Naive B cell (primary cell): ENCODE data around the gene C12orf56. TPM values are rescaled to one million over a fixed set of nuclear protein-coding genes. Genes with fewer than 3 reads are reported as not detected.
"Not testable (repeated sequence)": the region's sequence is repeated elsewhere in the genome, so short reads cannot be mapped to it uniquely, and the experiment has no call there.

ENCODE experiments used
- ATAC-seq, 2 donors: fragments of 150-1000 bp; cut with Tn5 transposase; 2 replicates each; pipeline ENCODE4 v1.10.0; 2021; ENCODE audit warnings: low read depth in 2 of 2, mild to moderate bottlenecking in 2 of 2, moderate library complexity in 2 of 2
- DNase-seq: peaks from one replicate; pipeline ENCODE4 v3.0.0; 2022
- H3K27ac Mint-ChIP-seq, 6 donors: one replicate each; pipeline ENCODE4 v1.8.0; 2020 to 2022; ENCODE audit warnings: mild to moderate bottlenecking in 6 of 6, mixed read lengths in 6 of 6, moderate library complexity in 5 of 6, inconsistent platforms in 2 of 6
- H3K27me3 Mint-ChIP-seq, 3 donors: one replicate each; pipeline ENCODE4 v1.8.0; 2021 to 2022; ENCODE audit warnings: mixed read lengths in 3 of 3, mild to moderate bottlenecking in 1 of 3
- H3K36me3 Mint-ChIP-seq, 2 donors: one replicate each; pipeline ENCODE4 v1.8.0; 2020 to 2022; ENCODE audit warnings: mixed read lengths in 2 of 2, inconsistent platforms in 1 of 2, mild to moderate bottlenecking in 1 of 2
- H3K4me1 Mint-ChIP-seq, 3 donors: one replicate each; pipeline ENCODE4 v1.8.0; 2020 to 2022; ENCODE audit warnings: mixed read lengths in 3 of 3, inconsistent platforms in 1 of 3, mild to moderate bottlenecking in 1 of 3, moderate library complexity in 1 of 3
- H3K4me3 Mint-ChIP-seq, 8 donors: one replicate each; pipeline ENCODE4 v1.8.0; 2020 to 2022; ENCODE audit warnings: mild to moderate bottlenecking in 8 of 8, mixed read lengths in 8 of 8, moderate library complexity in 8 of 8, inconsistent platforms in 2 of 8
- H3K9me3 Mint-ChIP-seq, 7 donors: one replicate each; pipeline ENCODE4 v1.8.0; 2020 to 2022; ENCODE audit warnings: mixed read lengths in 7 of 7, mild to moderate bottlenecking in 5 of 7, inconsistent platforms in 2 of 7, moderate library complexity in 1 of 7
- polyA plus RNA-seq, 6 donors: library from polyadenylated mRNA; unstranded; fragments of 300-500 nt; fragmentation: Illumina TruSeq; gene quantifications; one replicate each; pipeline ENCODE4 v1.2.3, GENCODE V29; 2021; ENCODE audit warnings: low read depth in 6 of 6

C12orf56 gene
- polyA plus RNA-seq, 6 donors from 2014 or later = not detected

- no peaks in the 10 kb centered on the region for H3K36me3 Mint-ChIP-seq
- no peak overlapping the region for H3K4me3 Mint-ChIP-seq
- ATAC-seq = no peak
- no peaks in the 10 kb centered on the region for H3K9me3 Mint-ChIP-seq
- DNase-seq = no peak
- H3K27me3 Mint-ChIP-seq = peaks cover 6 to 15% (median 12%) of the 10 kb centered on the region in 3 donors
- no peak overlapping the region for H3K27ac Mint-ChIP-seq
- H3K4me1 Mint-ChIP-seq = no peaks in the 10 kb centered on the region
Measured at GRCh38 chr12:64236549-64236948, 154.0 kb downstream of the C12orf56 start.

GRCh38 chr12:64232196-64232595 is 158.4 kb downstream of the C12orf56 start:
- H3K4me3 Mint-ChIP-seq = no peak overlapping the region
- DNase-seq = no peak
- peaks cover 19 to 24% (median 21%) of the 10 kb centered on the region in 3 donors for H3K27me3 Mint-ChIP-seq
- no peaks in the 10 kb centered on the region for H3K4me1 Mint-ChIP-seq
- no peak overlapping the region for H3K27ac Mint-ChIP-seq
- ATAC-seq = no peak
- no peaks in the 10 kb centered on the region for H3K36me3 Mint-ChIP-seq
- no peaks in the 10 kb centered on the region for H3K9me3 Mint-ChIP-seq

GRCh38 chr12:64229796-64230195 is 160.8 kb downstream of the C12orf56 start:
- Mint-ChIP-seq H3K27me3 (peaks cover 15 to 34% (median 21%) of the 10 kb centered on the region in 3 donors), H3K36me3 (no peaks in the 10 kb centered on the region), H3K4me3 (no peak overlapping the region), H3K27ac (no peak overlapping the region), H3K9me3 (no peaks in the 10 kb centered on the region), H3K4me1 (no peaks in the 10 kb centered on the region)
- DNase-seq = no peak
- ATAC-seq = no peak

GRCh38 chr12:64229240-64229639 is 161.3 kb downstream of the C12orf56 start:
- no peaks in the 10 kb centered on the region for H3K9me3 Mint-ChIP-seq
- no peak for ATAC-seq
- no peak overlapping the region for H3K27ac Mint-ChIP-seq
- no peak for DNase-seq
- peaks cover 15 to 34% (median 17%) of the 10 kb centered on the region in 3 donors for H3K27me3 Mint-ChIP-seq
- H3K36me3 Mint-ChIP-seq = no peaks in the 10 kb centered on the region
- no peaks in the 10 kb centered on the region for H3K4me1 Mint-ChIP-seq
- H3K4me3 Mint-ChIP-seq = no peak overlapping the region

- H3K4me1 Mint-ChIP-seq = peaks cover 12 to 18% (median 18%) of the 10 kb centered on the region in 3 donors
- peak overlapping the region in 1 of 8 donors; percentile 26 for H3K4me3 Mint-ChIP-seq
- H3K27me3 Mint-ChIP-seq = peaks cover 13 to 34% (median 15%) of the 10 kb centered on the region in 3 donors
- DNase-seq (no peak), ATAC-seq (no peak)
- H3K27ac Mint-ChIP-seq = peak overlapping the region in 1 of 6 donors; percentile 82
- no peaks in the 10 kb centered on the region for H3K9me3 Mint-ChIP-seq
- H3K36me3 Mint-ChIP-seq = no peaks in the 10 kb centered on the region
Measured at GRCh38 chr12:64225626-64226025, 164.9 kb downstream of the C12orf56 start.

- ATAC-seq = peak; percentile 83 to 84
- H3K36me3 Mint-ChIP-seq = no peaks in the 10 kb centered on the region
Measured at GRCh38 chr12:64222009-64222765, 168.4 kb downstream of the C12orf56 start, which contains the start of gene KICS2. KICS2 (minus strand) TSS chr12:64222296; CDS start chr12:64222237, 59 bp downstream.

GRCh38 chr12:64221651-64222008 is 168.9 kb downstream of the C12orf56 start:
- peak overlapping the region; percentile 97 to 100 (median 99) for H3K27ac Mint-ChIP-seq
- H3K4me3 Mint-ChIP-seq = peak overlapping the region; percentile 89 to 100 (median 96)
- peaks cover 25 to 29% (median 27%) of the 10 kb centered on the region in 3 donors for H3K4me1 Mint-ChIP-seq
- no peaks in the 10 kb centered on the region for H3K9me3 Mint-ChIP-seq
- no peak for DNase-seq
- H3K27me3 Mint-ChIP-seq = peaks cover 0 to 16% (median 0%) of the 10 kb centered on the region in 3 donors
- peak; percentile 14 to 20 for ATAC-seq
- H3K36me3 Mint-ChIP-seq = no peaks in the 10 kb centered on the region

More at GRCh38 chr12:64222009-64222765, 168.4 kb downstream of the C12orf56 start, which contains the start of gene KICS2:
- peak within 1 kb of the TSS; percentile 89 to 100 (median 96) for H3K4me3 Mint-ChIP-seq
- peak within 1 kb of the TSS; percentile 97 to 100 (median 99) for H3K27ac Mint-ChIP-seq
- peaks cover 25 to 29% (median 27%) of the 10 kb centered on the region in 3 donors for H3K4me1 Mint-ChIP-seq
- no peaks in the 10 kb centered on the region for H3K9me3 Mint-ChIP-seq
- H3K27me3 Mint-ChIP-seq = peaks cover 0 to 19% (median 1%) of the 10 kb centered on the region in 3 donors
- DNase-seq = peak; percentile 93

- Mint-ChIP-seq H3K27me3 (peaks cover 0 to under 1% (median 0%) of the 10 kb centered on the region in 3 donors), H3K36me3 (no peaks in the 10 kb centered on the region), H3K4me3 (peak overlapping the region in 3 of 8 donors; percentile 9 to 89 (median 26)), H3K9me3 (no peaks in the 10 kb centered on the region), H3K4me1 (peaks cover 25 to 29% (median 27%) of the 10 kb centered on the region in 3 donors), H3K27ac (peak overlapping the region in 1 of 6 donors; percentile 29)
- ATAC-seq = no peak
- DNase-seq = no peak
Measured at GRCh38 chr12:64220046-64220445, 170.5 kb downstream of the C12orf56 start.

GRCh38 chr12:64219145-64219544 is 171.4 kb downstream of the C12orf56 start:
- Mint-ChIP-seq H3K27me3 (no peaks in the 10 kb centered on the region), H3K36me3 (peaks cover 0 to 1% of the 10 kb centered on the region in 2 donors), H3K4me1 (peaks cover 25 to 29% (median 27%) of the 10 kb centered on the region in 3 donors), H3K4me3 (peak overlapping the region in 2 of 8 donors; percentile 39 to 89), H3K9me3 (no peaks in the 10 kb centered on the region), H3K27ac (peak overlapping the region in 3 of 6 donors; percentile 2 to 56 (median 13))
- ATAC-seq (no peak), DNase-seq (no peak)

- peak overlapping the region; percentile 8 to 94 (median 56) for H3K27ac Mint-ChIP-seq
- no peaks in the 10 kb centered on the region for H3K27me3 Mint-ChIP-seq
- H3K4me1 Mint-ChIP-seq = peaks cover 25 to 31% (median 29%) of the 10 kb centered on the region in 3 donors
- no peaks in the 10 kb centered on the region for H3K9me3 Mint-ChIP-seq
- ATAC-seq (no peak), DNase-seq (no peak)
- H3K4me3 Mint-ChIP-seq = peak overlapping the region in 7 of 8 donors; percentile 12 to 82 (median 65)
- H3K36me3 Mint-ChIP-seq = peaks cover 3 to 7% of the 10 kb centered on the region in 2 donors
Measured at GRCh38 chr12:64218597-64218996, 172.0 kb downstream of the C12orf56 start.

- H3K4me1 Mint-ChIP-seq = peaks cover 24 to 32% (median 25%) of the 10 kb centered on the region in 3 donors
- not testable (repeated sequence) for H3K27me3 Mint-ChIP-seq, ATAC-seq, H3K4me3 Mint-ChIP-seq, DNase-seq, H3K9me3 Mint-ChIP-seq
- H3K36me3 Mint-ChIP-seq = peaks cover 5 to 12% of the 10 kb centered on the region in 2 donors
- peak overlapping the region in 3 of 6 donors; percentile 45 to 82 (median 66) for H3K27ac Mint-ChIP-seq
Measured at GRCh38 chr12:64217643-64218042, 172.9 kb downstream of the C12orf56 start.

- H3K27ac Mint-ChIP-seq = no peak overlapping the region
- no peak for DNase-seq
Measured at GRCh38 chr12:64216239-64216638, 174.3 kb downstream of the C12orf56 start.

More at GRCh38 chr12:64216239-64216638, 174.3 kb downstream of the C12orf56 start:
- H3K4me3 Mint-ChIP-seq = no peak overlapping the region
- H3K9me3 Mint-ChIP-seq = no peaks in the 10 kb centered on the region
- peaks cover 15 to 20% (median 15%) of the 10 kb centered on the region in 3 donors for H3K4me1 Mint-ChIP-seq
- no peaks in the 10 kb centered on the region for H3K27me3 Mint-ChIP-seq
- H3K36me3 Mint-ChIP-seq = peaks cover 14 to 21% of the 10 kb centered on the region in 2 donors
- ATAC-seq = no peak
